PC-9 (cell line): ENCODE results near the gene ZBED6. TPM values are rescaled to one million over a fixed set of nuclear protein-coding genes. Genes with fewer than 3 reads are reported as not detected.

ENCODE experiments used
- BruUV-seq: library from RNA; stranded (reverse); fragments of 400-500 nt; replicated peaks from 2 replicates; lab custom pipeline; 2021; lab: Mats Ljungman, UMichigan
- CTCF ChIA-PET: fragments of 300-600 bp; sonication (Branson Sonifier 250); formaldehyde crosslinking; loops from one replicate; lab custom pipeline; 2022; ENCODE audit warnings: antibody characterized with exemption; lab: Charles Lee
- POLR2A ChIA-PET: fragments of 300-600 bp; sonication (Branson Sonifier 250); formaldehyde crosslinking; loops from one replicate; lab custom pipeline; 2022; ENCODE audit warnings: antibody characterized with exemption; ENCODE audit not compliant: unreplicated experiment; lab: Charles Lee
- DNase-seq, 2 experiments: peaks; one replicate each; pipeline versions ENCODE4 v3.0.0 to v3.0.0-alpha.2; 2015 to 2022; ENCODE audit warnings: mixed read lengths in 1 of 2
- H2AFZ ChIP-seq: fragments of 200-600 bp; sonication (generic); 2 replicates; pipeline ENCODE4 v1.8.1; 2017; ENCODE audit warnings: antibody characterized with exemption
- H3F3A ChIP-seq: fragments of 200-600 bp; sonication (generic); 2 replicates; pipeline ENCODE4 v1.8.1; 2017; ENCODE audit warnings: antibody characterized with exemption, mild to moderate bottlenecking, low read depth; ENCODE audit not compliant: insufficient read depth
- H3K27ac ChIP-seq: fragments of 200-600 bp; sonication (generic); 2 replicates; pipeline ENCODE4 v1.6.1; 2016; ENCODE audit warnings: mixed run types
- H3K27me3 ChIP-seq: fragments of 200-600 bp; sonication (generic); 2 replicates; pipeline ENCODE4 v1.6.1; 2016; ENCODE audit warnings: low read depth, mixed run types; ENCODE audit not compliant: insufficient read depth
- H3K36me3 ChIP-seq: fragments of 200-600 bp; sonication (generic); 2 replicates; pipeline ENCODE4 v1.6.1; 2016; ENCODE audit warnings: low read depth, mixed run types
- H3K4me1 ChIP-seq: fragments of 200-600 bp; sonication (generic); replicated peaks from 2 replicates; pipeline ENCODE4 v1.6.1; 2016; ENCODE audit warnings: mixed run types; ENCODE audit not compliant: insufficient read depth
- H3K4me2 ChIP-seq: fragments of 200-600 bp; sonication (generic); 2 replicates; pipeline ENCODE4 v1.6.1; 2017; ENCODE audit warnings: mixed run types
- H3K4me3 ChIP-seq: fragments of 200-600 bp; sonication (generic); 2 replicates; pipeline ENCODE4 v1.6.1; 2016; ENCODE audit warnings: mixed run types
- H3K79me2 ChIP-seq: fragments of 200-600 bp; sonication (generic); 2 replicates; pipeline ENCODE4 v1.6.1; 2017; ENCODE audit warnings: low read depth, mixed run types
- H3K9me2 ChIP-seq: fragments of 200-600 bp; sonication (generic); 2 replicates; pipeline ENCODE4 v1.8.1; 2017; ENCODE audit warnings: mild to moderate bottlenecking; ENCODE audit not compliant: insufficient read depth
- H3K9me3 ChIP-seq: fragments of 200-600 bp; sonication (generic); 2 replicates; pipeline ENCODE4 v1.8.1; 2016; ENCODE audit warnings: low read depth; ENCODE audit not compliant: insufficient read depth
- H4K20me1 ChIP-seq: fragments of 200-600 bp; sonication (generic); 2 replicates; pipeline ENCODE4 v1.8.1; 2017; ENCODE audit not compliant: insufficient read depth
- EZH2 ChIP-seq: fragments of 200-600 bp; sonication (generic); IDR thresholded peaks from 2 replicates; pipeline ENCODE4 v1.8.0; 2017; ENCODE audit warnings: antibody characterized with exemption, low read depth
- intact Hi-C: fragments of 100-400 bp; cut with micrococcal nuclease; formaldehyde crosslinking; loops from one replicate; pipeline ENCODE4 v1.10.0; 2022; ENCODE audit not compliant: unreplicated experiment
- total RNA-seq: library from RNA; stranded (reverse); gene quantifications from 2 replicates; pipeline ENCODE4 v1.2.3, GENCODE V29; 2021
- TF ChIP-seq, protein P1 (sequence below): fragments of 200-600 bp; sonication (generic); conservative IDR thresholded peaks from 2 replicates; pipeline ENCODE4 v1.6.1; 2017; ENCODE audit warnings: mixed run types, antibody characterized with exemption, mild to moderate bottlenecking, moderate library complexity

ZBED6 gene
- total RNA-seq, 1 experiment from 2014 or later: 32.7 TPM

DNA sequence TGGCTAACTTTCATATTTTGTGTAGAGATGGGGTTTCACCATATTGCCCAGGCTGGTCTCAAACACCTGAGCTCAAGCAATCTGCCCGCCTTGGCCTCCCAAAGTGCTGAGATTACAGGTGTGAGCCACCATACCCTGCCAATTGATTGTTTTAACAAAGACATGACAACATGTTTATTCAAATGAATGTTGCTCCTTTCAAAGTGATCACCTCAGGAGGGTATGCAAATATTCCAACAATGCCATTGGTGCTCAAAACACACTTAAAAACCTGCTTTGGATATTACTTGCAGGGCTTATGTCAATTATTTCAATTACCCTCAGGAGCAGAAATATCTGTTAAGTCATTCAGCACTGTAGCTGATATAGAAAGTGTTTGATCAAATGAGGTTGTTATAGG, 22.6 kb upstream of the ZBED6 start:
- DNase-seq: no peak
- H4K20me1 ChIP-seq: no peaks in the 10 kb centered on the region
- no peak overlapping the region for H3K4me2 ChIP-seq
- H3K27ac ChIP-seq: no peak overlapping the region
- TF ChIP-seq, protein P1, sequence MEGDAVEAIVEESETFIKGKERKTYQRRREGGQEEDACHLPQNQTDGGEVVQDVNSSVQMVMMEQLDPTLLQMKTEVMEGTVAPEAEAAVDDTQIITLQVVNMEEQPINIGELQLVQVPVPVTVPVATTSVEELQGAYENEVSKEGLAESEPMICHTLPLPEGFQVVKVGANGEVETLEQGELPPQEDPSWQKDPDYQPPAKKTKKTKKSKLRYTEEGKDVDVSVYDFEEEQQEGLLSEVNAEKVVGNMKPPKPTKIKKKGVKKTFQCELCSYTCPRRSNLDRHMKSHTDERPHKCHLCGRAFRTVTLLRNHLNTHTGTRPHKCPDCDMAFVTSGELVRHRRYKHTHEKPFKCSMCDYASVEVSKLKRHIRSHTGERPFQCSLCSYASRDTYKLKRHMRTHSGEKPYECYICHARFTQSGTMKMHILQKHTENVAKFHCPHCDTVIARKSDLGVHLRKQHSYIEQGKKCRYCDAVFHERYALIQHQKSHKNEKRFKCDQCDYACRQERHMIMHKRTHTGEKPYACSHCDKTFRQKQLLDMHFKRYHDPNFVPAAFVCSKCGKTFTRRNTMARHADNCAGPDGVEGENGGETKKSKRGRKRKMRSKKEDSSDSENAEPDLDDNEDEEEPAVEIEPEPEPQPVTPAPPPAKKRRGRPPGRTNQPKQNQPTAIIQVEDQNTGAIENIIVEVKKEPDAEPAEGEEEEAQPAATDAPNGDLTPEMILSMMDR: no peak
- H2AFZ ChIP-seq: no peak overlapping the region
- no peaks in the 10 kb centered on the region for H3K27me3 ChIP-seq
- no peaks in the 10 kb centered on the region for H3F3A ChIP-seq
- BruUV-seq: no TSS peak
- H3K9me3 ChIP-seq: no peaks in the 10 kb centered on the region
- POLR2A ChIA-PET: no interaction called here
- intact Hi-C loops: no loop called here
- H3K36me3 ChIP-seq: no peaks in the 10 kb centered on the region
- CTCF ChIA-PET: no interaction called here
- no peak overlapping the region for H3K4me3 ChIP-seq
- no peaks in the 10 kb centered on the region for H3K4me1 ChIP-seq
- H3K9me2 ChIP-seq: no peaks in the 10 kb centered on the region
- H3K79me2 ChIP-seq: no peaks in the 10 kb centered on the region

- POLR2A ChIA-PET: no interaction called here
- CTCF ChIA-PET: no interaction called here
- Histone ChIP-seq H3K9me3 (no peaks in the 10 kb centered on the region), H3K36me3 (no peaks in the 10 kb centered on the region), H3F3A (0 out of 2 replicates have a peak, but pooled peaks cover 7% of the 10 kb centered on the region), H3K4me2 (no peak overlapping the region), H3K27ac (no peak overlapping the region), H2AFZ (no peak overlapping the region), H3K27me3 (no peaks in the 10 kb centered on the region), H3K9me2 (no peaks in the 10 kb centered on the region), H3K4me3 (no peak overlapping the region), H4K20me1 (no peaks in the 10 kb centered on the region), H3K4me1 (no peaks in the 10 kb centered on the region), H3K79me2 (no peaks in the 10 kb centered on the region)
- no peak for DNase-seq
- no TSS peak for BruUV-seq
- intact Hi-C loops: no loop called here
- no peak for TF ChIP-seq EZH2
- TF ChIP-seq, protein P1: no peak
Measured at GRCh38 chr1:203776636-203777035, 18.8 kb upstream of the ZBED6 start.

DNA sequence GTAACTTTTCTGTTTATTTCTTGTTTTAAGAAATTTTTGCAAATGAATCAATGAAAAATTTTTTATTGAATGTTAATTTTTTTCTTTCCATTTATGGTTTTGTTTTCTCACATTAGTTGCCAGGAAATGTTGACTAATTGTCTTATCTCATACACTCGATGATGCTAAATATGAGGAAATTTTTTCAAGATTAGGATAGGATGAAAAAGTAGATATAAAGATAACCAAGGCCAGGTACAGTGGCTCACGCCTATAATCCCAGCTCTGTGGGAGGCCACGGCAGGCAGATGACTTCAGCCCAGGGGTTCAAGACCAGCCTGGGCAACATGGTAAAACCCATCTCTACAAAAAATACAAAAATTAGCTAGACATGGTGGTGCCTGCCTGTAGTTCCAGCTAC, 17.8 kb upstream of the ZBED6 start:
- H3K79me2 ChIP-seq: no peaks in the 10 kb centered on the region
- no peaks in the 10 kb centered on the region for H3K27me3 ChIP-seq
- H3F3A ChIP-seq: 0 out of 2 replicates have a peak, but pooled peaks cover 7% of the 10 kb centered on the region
- H4K20me1 ChIP-seq: no peaks in the 10 kb centered on the region
- DNase-seq: no peak
- TF ChIP-seq, protein P1: no peak
- TF ChIP-seq EZH2: no peak
- BruUV-seq: no TSS peak
- intact Hi-C loops: no loop called here
- H3K9me3 ChIP-seq: no peaks in the 10 kb centered on the region
- H3K9me2 ChIP-seq: no peaks in the 10 kb centered on the region
- no peak overlapping the region for H3K4me3 ChIP-seq
- H3K36me3 ChIP-seq: no peaks in the 10 kb centered on the region
- no peak overlapping the region for H3K4me2 ChIP-seq
- H3K27ac ChIP-seq: no peak overlapping the region
- H2AFZ ChIP-seq: no peak overlapping the region
- H3K4me1 ChIP-seq: no peaks in the 10 kb centered on the region
- CTCF ChIA-PET: no interaction called here
- POLR2A ChIA-PET: no interaction called here
